Lower leg skin (tissue), 3 donors: ENCODE measurements around the gene RNF141.

Experiments used
- CTCF ChIP-seq, 3 donors: fragments of 450-650 bp; IDR thresholded peaks; one replicate each; pipeline ENCODE4 v1.5.1; 2016; ENCODE audit warnings: antibody characterized with exemption in 3 of 3, mild to moderate bottlenecking in 3 of 3, moderate library complexity in 2 of 3
- POLR2A ChIP-seq, 2 donors: fragments of 450-650 bp; IDR thresholded peaks; one replicate each; pipeline ENCODE4 v1.6.1; 2016 to 2017; ENCODE audit warnings: antibody characterized with exemption in 2 of 2, mild to moderate bottlenecking in 1 of 2, moderate library complexity in 1 of 2

GRCh38 chr11:10486161-10486840, 54.7 kb downstream of the RNF141 start:
- TF ChIP-seq POLR2A (IDR thresholded peaks at IDR 0.05) = no peak
- TF ChIP-seq CTCF (IDR thresholded peaks at IDR 0.05) = no peak
